ENCODE measurements around the gene CDC73.
"Not testable (repeated sequence)": the region's sequence is repeated elsewhere in the genome, so short reads cannot be mapped to it uniquely, and the experiment has no call there.

The CDC73 gene

GRCh38 chr1:193231146-193231545, 109.3 kb downstream of the CDC73 start:
- H3K9me3 ChIP-seq (ENCODE audit: control extremely low read depth in 1 of 5, control insufficient read depth in 4 of 5, insufficient read depth in 2 of 5, low read depth in 1 of 5, low read length in 4 of 5); CTCF ChIA-PET; H3K4me3 ChIP-seq (ENCODE audit: control insufficient read depth in 1 of 7, extremely low read depth in 1 of 7, insufficient read depth in 4 of 7, low read depth in 2 of 7, low read length in 6 of 7); H3K4me1 ChIP-seq (ENCODE audit: control extremely low read depth in 1 of 4, control insufficient read depth in 4 of 4, insufficient read depth in 4 of 4, low read length in 3 of 4); H3K27ac ChIP-seq (ENCODE audit: insufficient read depth in 1 of 2, low read depth in 1 of 2, low read length in 2 of 2, poor library complexity in 1 of 2, severe bottlenecking in 2 of 2); POLR2A ChIA-PET; DNase-seq; H3K27me3 ChIP-seq (replicated peaks in 2 of 5; ENCODE audit: control insufficient read depth in 4 of 5, insufficient read depth in 5 of 5, low read length in 4 of 5): not testable (repeated sequence)
- H3K36me3 ChIP-seq (ENCODE audit: control insufficient read depth in 4 of 4, insufficient read depth in 4 of 4, low read length in 3 of 4) = peaks cover 3 to 13% (median 11%) of the 10 kb centered on the region in 4 experiments

- H3K4me1 ChIP-seq (ENCODE audit: control extremely low read depth in 1 of 4, control insufficient read depth in 4 of 4, insufficient read depth in 4 of 4, low read length in 3 of 4) = no peaks in the 10 kb centered on the region
- WGBS (ENCODE audit: insufficient coverage) = 100% methylated on average over 1 of the region's 1 CpG
- peaks cover 6 to 30% (median 22%) of the 10 kb centered on the region in 4 experiments for H3K36me3 ChIP-seq (ENCODE audit: control insufficient read depth in 4 of 4, insufficient read depth in 4 of 4, low read length in 3 of 4)
- CTCF ChIA-PET = no interaction called here
- H3K4me3 ChIP-seq (ENCODE audit: control insufficient read depth in 1 of 7, extremely low read depth in 1 of 7, insufficient read depth in 4 of 7, low read depth in 2 of 7, low read length in 6 of 7) = no peak overlapping the region
- POLR2A ChIA-PET = no interaction called here
- H3K9me3 ChIP-seq (ENCODE audit: control extremely low read depth in 1 of 5, control insufficient read depth in 4 of 5, insufficient read depth in 2 of 5, low read depth in 1 of 5, low read length in 4 of 5) = peaks cover 0 to 3% (median 0%) of the 10 kb centered on the region in 5 experiments
- DNase-seq = no peak
- H3K27me3 ChIP-seq (replicated peaks in 2 of 5; ENCODE audit: control insufficient read depth in 4 of 5, insufficient read depth in 5 of 5, low read length in 4 of 5) = no peaks in the 10 kb centered on the region
- H3K27ac ChIP-seq (ENCODE audit: insufficient read depth in 1 of 2, low read depth in 1 of 2, low read length in 2 of 2, poor library complexity in 1 of 2, severe bottlenecking in 2 of 2) = no peak overlapping the region
Observed at GRCh38 chr1:193234530-193234929, 112.7 kb downstream of the CDC73 start.

GRCh38 chr1:193237381-193237978, 115.6 kb downstream of the CDC73 start:
- ChIA-PET POLR2A (no interaction called here), CTCF (no interaction called here)
- peaks cover 14 to 43% (median 26%) of the 10 kb centered on the region in 4 experiments for H3K36me3 ChIP-seq (ENCODE audit: control insufficient read depth in 4 of 4, insufficient read depth in 4 of 4, low read length in 3 of 4)
- H3K27ac ChIP-seq (ENCODE audit: insufficient read depth in 1 of 2, low read depth in 1 of 2, low read length in 2 of 2, poor library complexity in 1 of 2, severe bottlenecking in 2 of 2) = no peak overlapping the region
- DNase-seq = no peak
- 99% methylated on average over 13 of the region's 15 CpGs for WGBS (ENCODE audit: insufficient coverage)
- H3K27me3 ChIP-seq (replicated peaks in 2 of 5; ENCODE audit: control insufficient read depth in 4 of 5, insufficient read depth in 5 of 5, low read length in 4 of 5) = no peaks in the 10 kb centered on the region
- peaks cover 0 to 5% (median 0%) of the 10 kb centered on the region in 4 experiments for H3K4me1 ChIP-seq (ENCODE audit: control extremely low read depth in 1 of 4, control insufficient read depth in 4 of 4, insufficient read depth in 4 of 4, low read length in 3 of 4)
- peaks cover 0 to 4% (median 0%) of the 10 kb centered on the region in 5 experiments for H3K9me3 ChIP-seq (ENCODE audit: control extremely low read depth in 1 of 5, control insufficient read depth in 4 of 5, insufficient read depth in 2 of 5, low read depth in 1 of 5, low read length in 4 of 5)
- H3K4me3 ChIP-seq (ENCODE audit: control insufficient read depth in 1 of 7, extremely low read depth in 1 of 7, insufficient read depth in 4 of 7, low read depth in 2 of 7, low read length in 6 of 7) = no peak overlapping the region

- Histone ChIP-seq H3K27me3 (replicated peaks in 2 of 5; ENCODE audit: control insufficient read depth in 4 of 5, insufficient read depth in 5 of 5, low read length in 4 of 5) (no peaks in the 10 kb centered on the region), H3K27ac (ENCODE audit: insufficient read depth in 1 of 2, low read depth in 1 of 2, low read length in 2 of 2, poor library complexity in 1 of 2, severe bottlenecking in 2 of 2) (no peak overlapping the region), H3K36me3 (ENCODE audit: control insufficient read depth in 4 of 4, insufficient read depth in 4 of 4, low read length in 3 of 4) (peaks cover 17 to 56% (median 22%) of the 10 kb centered on the region in 4 experiments), H3K9me3 (ENCODE audit: control extremely low read depth in 1 of 5, control insufficient read depth in 4 of 5, insufficient read depth in 2 of 5, low read depth in 1 of 5, low read length in 4 of 5) (peaks cover 0 to 4% (median 0%) of the 10 kb centered on the region in 5 experiments), H3K4me1 (ENCODE audit: control extremely low read depth in 1 of 4, control insufficient read depth in 4 of 4, insufficient read depth in 4 of 4, low read length in 3 of 4) (peaks cover 0 to 5% (median 0%) of the 10 kb centered on the region in 4 experiments), H3K4me3 (ENCODE audit: control insufficient read depth in 1 of 7, extremely low read depth in 1 of 7, insufficient read depth in 4 of 7, low read depth in 2 of 7, low read length in 6 of 7) (no peak overlapping the region)
- DNase-seq = no peak
- CTCF ChIA-PET = no interaction called here
- WGBS (ENCODE audit: insufficient coverage) = no CpG with 5 or more reads among the region's 1 CpG
- POLR2A ChIA-PET = no interaction called here
Observed at GRCh38 chr1:193240609-193241008, 118.8 kb downstream of the CDC73 start.

GRCh38 chr1:193241132-193241827, 119.4 kb downstream of the CDC73 start:
- no peak for DNase-seq
- Histone ChIP-seq H3K27ac (ENCODE audit: insufficient read depth in 1 of 2, low read depth in 1 of 2, low read length in 2 of 2, poor library complexity in 1 of 2, severe bottlenecking in 2 of 2) (no peak overlapping the region), H3K27me3 (replicated peaks in 2 of 5; ENCODE audit: control insufficient read depth in 4 of 5, insufficient read depth in 5 of 5, low read length in 4 of 5) (no peaks in the 10 kb centered on the region), H3K9me3 (ENCODE audit: control extremely low read depth in 1 of 5, control insufficient read depth in 4 of 5, insufficient read depth in 2 of 5, low read depth in 1 of 5, low read length in 4 of 5) (peaks cover 0 to 4% (median 0%) of the 10 kb centered on the region in 5 experiments), H3K36me3 (ENCODE audit: control insufficient read depth in 4 of 4, insufficient read depth in 4 of 4, low read length in 3 of 4) (peaks cover 15 to 53% (median 19%) of the 10 kb centered on the region in 4 experiments), H3K4me3 (ENCODE audit: control insufficient read depth in 1 of 7, extremely low read depth in 1 of 7, insufficient read depth in 4 of 7, low read depth in 2 of 7, low read length in 6 of 7) (no peak overlapping the region), H3K4me1 (ENCODE audit: control extremely low read depth in 1 of 4, control insufficient read depth in 4 of 4, insufficient read depth in 4 of 4, low read length in 3 of 4) (peaks cover 0 to 5% (median 0%) of the 10 kb centered on the region in 4 experiments)
- CTCF ChIA-PET = no interaction called here
- WGBS (ENCODE audit: insufficient coverage) = 98% methylated on average over 6 of the region's 7 CpGs
- POLR2A ChIA-PET = no interaction called here

- H3K4me1 ChIP-seq (ENCODE audit: control extremely low read depth in 1 of 4, control insufficient read depth in 4 of 4, insufficient read depth in 4 of 4, low read length in 3 of 4) = peaks cover 0 to 5% (median 0%) of the 10 kb centered on the region in 4 experiments
- peaks cover 17 to 56% (median 22%) of the 10 kb centered on the region in 4 experiments for H3K36me3 ChIP-seq (ENCODE audit: control insufficient read depth in 4 of 4, insufficient read depth in 4 of 4, low read length in 3 of 4)
- WGBS (ENCODE audit: insufficient coverage) = 97% methylated on average over 4 of the region's 4 CpGs
- POLR2A ChIA-PET = no interaction called here
- H3K9me3 ChIP-seq (ENCODE audit: control extremely low read depth in 1 of 5, control insufficient read depth in 4 of 5, insufficient read depth in 2 of 5, low read depth in 1 of 5, low read length in 4 of 5) = peaks cover 0 to 4% (median 3%) of the 10 kb centered on the region in 5 experiments
- DNase-seq = no peak
- CTCF ChIA-PET = no interaction called here
- no peak overlapping the region for H3K4me3 ChIP-seq (ENCODE audit: control insufficient read depth in 1 of 7, extremely low read depth in 1 of 7, insufficient read depth in 4 of 7, low read depth in 2 of 7, low read length in 6 of 7)
- no peak overlapping the region for H3K27ac ChIP-seq (ENCODE audit: insufficient read depth in 1 of 2, low read depth in 1 of 2, low read length in 2 of 2, poor library complexity in 1 of 2, severe bottlenecking in 2 of 2)
- H3K27me3 ChIP-seq (replicated peaks in 2 of 5; ENCODE audit: control insufficient read depth in 4 of 5, insufficient read depth in 5 of 5, low read length in 4 of 5) = no peaks in the 10 kb centered on the region
Observed at GRCh38 chr1:193242000-193242399, 120.2 kb downstream of the CDC73 start.

- Histone ChIP-seq H3K4me3 (ENCODE audit: control insufficient read depth in 1 of 7, extremely low read depth in 1 of 7, insufficient read depth in 4 of 7, low read depth in 2 of 7, low read length in 6 of 7) (no peak overlapping the region), H3K27me3 (replicated peaks in 2 of 5; ENCODE audit: control insufficient read depth in 4 of 5, insufficient read depth in 5 of 5, low read length in 4 of 5) (no peaks in the 10 kb centered on the region), H3K27ac (ENCODE audit: insufficient read depth in 1 of 2, low read depth in 1 of 2, low read length in 2 of 2, poor library complexity in 1 of 2, severe bottlenecking in 2 of 2) (no peak overlapping the region), H3K4me1 (ENCODE audit: control extremely low read depth in 1 of 4, control insufficient read depth in 4 of 4, insufficient read depth in 4 of 4, low read length in 3 of 4) (no peaks in the 10 kb centered on the region), H3K9me3 (ENCODE audit: control extremely low read depth in 1 of 5, control insufficient read depth in 4 of 5, insufficient read depth in 2 of 5, low read depth in 1 of 5, low read length in 4 of 5) (peaks cover 3 to 20% (median 6%) of the 10 kb centered on the region in 5 experiments), H3K36me3 (ENCODE audit: control insufficient read depth in 4 of 4, insufficient read depth in 4 of 4, low read length in 3 of 4) (peaks cover 26 to 62% (median 29%) of the 10 kb centered on the region in 4 experiments)
- ChIA-PET POLR2A (no interaction called here), CTCF (no interaction called here)
- 100% methylated on average over 5 of the region's 7 CpGs for WGBS (ENCODE audit: insufficient coverage)
- no peak for DNase-seq
Observed at GRCh38 chr1:193249187-193249586, 127.4 kb downstream of the CDC73 start.
